Smooth muscle cell (in vitro differentiated cells): ENCODE measurements around the gene HDLBP. TPM values are rescaled to one million over a fixed set of nuclear protein-coding genes. Genes with fewer than 3 reads are reported as not detected.

ENCODE experiments used
- DNase-seq: peaks from one replicate; lab custom pipeline; 2025; ENCODE audit not compliant: unreplicated experiment; lab: John Stamatoyannopoulos, UW
- H2AFZ ChIP-seq: fragments of 200-600 bp; sonication (generic); 2 replicates; pipeline ENCODE4 v1.6.0; 2016; ENCODE audit warnings: antibody characterized with exemption, low read depth, mild to moderate bottlenecking
- H3F3A ChIP-seq: fragments of 200-600 bp; sonication (generic); 2 replicates; pipeline ENCODE4 v1.6.0; 2017; ENCODE audit warnings: antibody characterized with exemption, low read depth
- H3K27ac ChIP-seq: fragments of 200-600 bp; sonication (generic); 2 replicates; pipeline ENCODE4 v1.5.1; 2016; ENCODE audit warnings: low read depth, mild to moderate bottlenecking
- H3K27me3 ChIP-seq: fragments of 200-600 bp; sonication (generic); 2 replicates; pipeline ENCODE4 v1.6.1; 2016; ENCODE audit warnings: low read depth, mild to moderate bottlenecking
- H3K36me3 ChIP-seq: fragments of 200-600 bp; sonication (generic); 2 replicates; pipeline ENCODE4 v1.5.1; 2016; ENCODE audit warnings: low read depth
- H3K4me1 ChIP-seq: fragments of 200-600 bp; sonication (generic); 2 replicates; pipeline ENCODE4 v1.5.1; 2016; ENCODE audit warnings: low read depth
- H3K4me2 ChIP-seq: fragments of 200-600 bp; sonication (generic); 2 replicates; pipeline ENCODE4 v1.6.0; 2016; ENCODE audit warnings: mild to moderate bottlenecking
- H3K4me3 ChIP-seq: fragments of 200-600 bp; sonication (generic); 2 replicates; pipeline ENCODE4 v1.5.1; 2016; ENCODE audit warnings: mild to moderate bottlenecking
- H3K79me2 ChIP-seq: fragments of 200-600 bp; sonication (generic); 2 replicates; pipeline ENCODE4 v1.6.0; 2016; ENCODE audit warnings: low read depth, mild to moderate bottlenecking
- H3K9ac ChIP-seq: fragments of 200-600 bp; sonication (generic); 2 replicates; pipeline ENCODE4 v1.6.0; 2016; ENCODE audit warnings: low read depth
- H3K9me3 ChIP-seq: fragments of 200-600 bp; sonication (generic); replicated peaks from 2 replicates; pipeline ENCODE4 v1.5.1; 2016; ENCODE audit warnings: low read depth
- H4K20me1 ChIP-seq: fragments of 200-600 bp; sonication (generic); 2 replicates; pipeline ENCODE4 v1.6.0; 2016; ENCODE audit warnings: low read depth
- CTCF ChIP-seq: fragments of 200-600 bp; sonication (generic); IDR thresholded peaks from 2 replicates; pipeline ENCODE4 v1.5.1; 2017; ENCODE audit warnings: borderline replicate concordance, mild to moderate bottlenecking, antibody characterized with exemption; ENCODE audit not compliant: insufficient read depth, poor library complexity, severe bottlenecking
- WGBS: methylation state at CpG from one replicate; pipeline ENCODE4 v1.1.7; 2016; ENCODE audit warnings: low lambda C conversion rate; 5-methylcytosine and 5-hydroxymethylcytosine counted together
- polyA plus RNA-seq: library from polyadenylated mRNA; unstranded; fragments of >200 nt; fragmentation: Nextera tagmentation; extraction: Ambion mirVana; gene quantifications from 2 replicates; pipeline ENCODE4 v1.2.1, GENCODE V29; 2016
- total RNA-seq: library from RNA; depleted of rRNA; stranded (reverse); fragments of >200 nt; gene quantifications from 2 replicates; pipeline ENCODE4 v1.2.3, GENCODE V29; 2014

The HDLBP gene
- total and polyA plus RNA-seq, 2 experiments from 2014 or later: 504 to 545 TPM

- H4K20me1 ChIP-seq: no peaks in the 10 kb centered on the region
- H3K4me2 ChIP-seq: no peak overlapping the region
- no peaks in the 10 kb centered on the region for H3K36me3 ChIP-seq
- no peaks in the 10 kb centered on the region for H3K79me2 ChIP-seq
- TF ChIP-seq CTCF: no peak
- no peak overlapping the region for H3K4me3 ChIP-seq
- no peaks in the 10 kb centered on the region for H3K4me1 ChIP-seq
- H3K27me3 ChIP-seq: no peaks in the 10 kb centered on the region
- WGBS: 93% methylated on average over 1 of the region's 1 CpG
- no peaks in the 10 kb centered on the region for H3F3A ChIP-seq
- no peaks in the 10 kb centered on the region for H3K9me3 ChIP-seq
- no peak overlapping the region for H3K27ac ChIP-seq
- H3K9ac ChIP-seq: no peak overlapping the region
- no peak overlapping the region for H2AFZ ChIP-seq
- no peak for DNase-seq
These were observed 108.3 kb downstream of the HDLBP start for GRCh38 chr2:241207151-241207550.

GRCh38 chr2:241205086-241205485, 110.4 kb downstream of the HDLBP start:
- 97% methylated on average over 3 of the region's 3 CpGs for WGBS
- H2AFZ ChIP-seq: no peak overlapping the region

GRCh38 chr2:241204490-241204889, 111.0 kb downstream of the HDLBP start:
- Histone ChIP-seq H3K4me2 (no peak overlapping the region), H3K4me3 (no peak overlapping the region), H2AFZ (no peak overlapping the region), H4K20me1 (no peaks in the 10 kb centered on the region), H3K27ac (no peak overlapping the region), H3K4me1 (no peaks in the 10 kb centered on the region), H3K9me3 (no peaks in the 10 kb centered on the region), H3F3A (no peaks in the 10 kb centered on the region), H3K27me3 (no peaks in the 10 kb centered on the region), H3K9ac (no peak overlapping the region), H3K36me3 (no peaks in the 10 kb centered on the region), H3K79me2 (no peaks in the 10 kb centered on the region)
- DNase-seq: no peak
- WGBS: 83% methylated on average over 4 of the region's 4 CpGs
- no peak for TF ChIP-seq CTCF

More at GRCh38 chr2:241205086-241205485, 110.4 kb downstream of the HDLBP start:
- no peaks in the 10 kb centered on the region for H3K4me1 ChIP-seq
- no peak overlapping the region for H3K4me3 ChIP-seq
- H4K20me1 ChIP-seq: no peaks in the 10 kb centered on the region
- no peak overlapping the region for H3K9ac ChIP-seq
- no peak overlapping the region for H3K4me2 ChIP-seq
- H3K79me2 ChIP-seq: no peaks in the 10 kb centered on the region
- no peak for DNase-seq
- no peaks in the 10 kb centered on the region for H3K9me3 ChIP-seq
- no peaks in the 10 kb centered on the region for H3F3A ChIP-seq
- no peaks in the 10 kb centered on the region for H3K36me3 ChIP-seq
- no peaks in the 10 kb centered on the region for H3K27me3 ChIP-seq
- TF ChIP-seq CTCF: no peak
- H3K27ac ChIP-seq: no peak overlapping the region

GRCh38 chr2:241204010-241204384, 111.5 kb downstream of the HDLBP start:
- no peak for TF ChIP-seq CTCF
- no peak overlapping the region for H3K4me3 ChIP-seq
- H3K27ac ChIP-seq: no peak overlapping the region
- H3K9me3 ChIP-seq: no peaks in the 10 kb centered on the region
- no peaks in the 10 kb centered on the region for H3K79me2 ChIP-seq
- H3K9ac ChIP-seq: no peak overlapping the region
- H3K4me1 ChIP-seq: no peaks in the 10 kb centered on the region
- H4K20me1 ChIP-seq: no peaks in the 10 kb centered on the region
- H2AFZ ChIP-seq: no peak overlapping the region
- WGBS: 96% methylated on average over 10 of the region's 10 CpGs
- H3K36me3 ChIP-seq: no peaks in the 10 kb centered on the region
- no peak for DNase-seq
- H3K4me2 ChIP-seq: no peak overlapping the region
- H3K27me3 ChIP-seq: no peaks in the 10 kb centered on the region
- no peaks in the 10 kb centered on the region for H3F3A ChIP-seq
